Upper lobe of left lung (tissue), 4 donors: ENCODE data around the gene PID1.

Experiments
- EP300 ChIP-seq, 4 donors: sonication (generic); formaldehyde crosslinking; IDR thresholded peaks; one replicate each; pipeline ENCODE4 v1.5.1; 2017; ENCODE audit warnings: antibody characterized with exemption in 4 of 4, control low read depth in 2 of 4
- TF ChIP-seq, protein P1 (sequence below), 6 experiments: fragments of 450-650 bp in 4 of 6; fragments of 200-600 bp in 2 of 6; sonication (generic) in 2 of 6; IDR thresholded peaks; one replicate each; pipeline ENCODE4 v1.5.1; 2016 to 2019; ENCODE audit warnings: antibody characterized with exemption in 6 of 6

DNA sequence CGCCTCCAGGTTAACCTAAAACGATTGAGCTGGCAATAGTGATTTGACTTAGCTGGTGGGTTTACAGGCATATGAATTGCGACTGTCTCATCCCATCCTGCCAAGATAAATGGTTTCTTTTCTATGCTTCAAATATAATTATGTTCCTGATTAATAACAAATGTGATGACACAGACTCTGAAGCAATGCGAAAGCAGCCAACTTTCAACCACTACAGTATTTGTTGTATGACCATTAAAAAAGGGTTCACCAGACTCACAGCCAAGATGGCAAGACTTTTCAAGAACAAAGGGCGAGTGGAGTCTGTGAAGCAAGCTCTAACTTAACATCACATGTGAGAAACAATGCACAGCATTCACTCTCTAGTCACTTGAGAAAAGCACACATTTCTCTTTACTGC, 186.6 kb downstream of the PID1 start:
- TF ChIP-seq, protein P1, sequence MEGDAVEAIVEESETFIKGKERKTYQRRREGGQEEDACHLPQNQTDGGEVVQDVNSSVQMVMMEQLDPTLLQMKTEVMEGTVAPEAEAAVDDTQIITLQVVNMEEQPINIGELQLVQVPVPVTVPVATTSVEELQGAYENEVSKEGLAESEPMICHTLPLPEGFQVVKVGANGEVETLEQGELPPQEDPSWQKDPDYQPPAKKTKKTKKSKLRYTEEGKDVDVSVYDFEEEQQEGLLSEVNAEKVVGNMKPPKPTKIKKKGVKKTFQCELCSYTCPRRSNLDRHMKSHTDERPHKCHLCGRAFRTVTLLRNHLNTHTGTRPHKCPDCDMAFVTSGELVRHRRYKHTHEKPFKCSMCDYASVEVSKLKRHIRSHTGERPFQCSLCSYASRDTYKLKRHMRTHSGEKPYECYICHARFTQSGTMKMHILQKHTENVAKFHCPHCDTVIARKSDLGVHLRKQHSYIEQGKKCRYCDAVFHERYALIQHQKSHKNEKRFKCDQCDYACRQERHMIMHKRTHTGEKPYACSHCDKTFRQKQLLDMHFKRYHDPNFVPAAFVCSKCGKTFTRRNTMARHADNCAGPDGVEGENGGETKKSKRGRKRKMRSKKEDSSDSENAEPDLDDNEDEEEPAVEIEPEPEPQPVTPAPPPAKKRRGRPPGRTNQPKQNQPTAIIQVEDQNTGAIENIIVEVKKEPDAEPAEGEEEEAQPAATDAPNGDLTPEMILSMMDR (IDR thresholded peaks at IDR 0.05) = no peak
- TF ChIP-seq EP300 (IDR thresholded peaks at IDR 0.05) = no peak
